Vagina (tissue), 2 donors: ENCODE data around the gene CAMKK2. TPM values are rescaled to one million over a fixed set of nuclear protein-coding genes. Genes with fewer than 3 reads are reported as not detected.

Experiments used
- DNase-seq, 2 donors: peaks; one replicate each; pipeline ENCODE4 v3.0.0-alpha.2; 2017; ENCODE audit errors: extremely low spot score in 2 of 2
- H3K27ac ChIP-seq: fragments of 200-600 bp; sonication (generic); one replicate; pipeline ENCODE4 v1.5.1; 2019
- H3K27me3 ChIP-seq: fragments of 200-600 bp; sonication (generic); one replicate; pipeline ENCODE4 v1.5.1; 2019
- H3K36me3 ChIP-seq, 2 donors: fragments of 200-600 bp; sonication (generic); one replicate each; pipeline ENCODE4 v1.5.1; 2017 to 2019
- H3K4me1 ChIP-seq: fragments of 200-600 bp; sonication (generic); one replicate; pipeline ENCODE4 v1.5.1; 2019
- H3K4me3 ChIP-seq, 2 donors: fragments of 200-600 bp; sonication (generic); 1 replicate in 1 of 2; 2 replicates in 1 of 2; pipeline ENCODE4 v1.5.1; 2016 to 2019
- H3K9me3 ChIP-seq: fragments of 200-600 bp; sonication (generic); one replicate; pipeline ENCODE4 v1.5.1; 2019
- CTCF ChIP-seq, 3 experiments: fragments of 450-650 bp in 2 of 3; fragments of 200-600 bp in 1 of 3; sonication (generic) in 1 of 3; IDR thresholded peaks; one replicate each; pipeline ENCODE4 v1.5.1; 2017 to 2019; ENCODE audit warnings: antibody characterized with exemption in 3 of 3, mild to moderate bottlenecking in 2 of 3, moderate library complexity in 2 of 3
- POLR2A ChIP-seq, 2 donors: fragments of 450-650 bp; IDR thresholded peaks; one replicate each; pipeline ENCODE4 v1.6.1; 2017; ENCODE audit warnings: antibody characterized with exemption in 2 of 2, mild to moderate bottlenecking in 2 of 2, moderate library complexity in 2 of 2
- POLR2AphosphoS5 ChIP-seq, 2 donors: sonication (generic); formaldehyde crosslinking; IDR thresholded peaks; one replicate each; pipeline ENCODE4 v1.9.0; 2017; ENCODE audit warnings: antibody characterized with exemption in 2 of 2, mild to moderate bottlenecking in 2 of 2, low read depth in 1 of 2; ENCODE audit not compliant: insufficient read depth in 1 of 2
- intact Hi-C: fragments of 100-400 bp; cut with DNase I; formaldehyde crosslinking; loops from one replicate; pipeline ENCODE4 v1.15.1; 2023
- total RNA-seq: library from RNA; depleted of rRNA; stranded (reverse); fragments of >200 nt; gene quantifications from one replicate; pipeline ENCODE4 v1.2.3, GENCODE V29; 2016

The CAMKK2 gene
- total RNA-seq, 1 donor from 2014 or later: 32.7 TPM

GRCh38 chr12:121288158-121288845 lies 8.2 kb downstream of the CAMKK2 start:
- Histone ChIP-seq H3K9me3 (no peaks in the 10 kb centered on the region), H3K4me1 (peaks cover 46% of the 10 kb centered on the region), H3K27ac (peak overlapping the region; percentile 70), H3K4me3 (no peak overlapping the region), H3K36me3 (peaks cover 0 to 6% of the 10 kb centered on the region in 2 donors), H3K27me3 (no peaks in the 10 kb centered on the region)
- TF ChIP-seq POLR2AphosphoS5 (IDR thresholded peaks at IDR 0.05; ENCODE audit: insufficient read depth in 1 of 2, low read depth in 1 of 2) (no peak), POLR2A (IDR thresholded peaks at IDR 0.05) (no peak), CTCF (IDR thresholded peaks at IDR 0.05) (no peak)
- no peak for DNase-seq
- intact Hi-C loops: no loop called here

- DNase-seq: no peak
- Histone ChIP-seq H3K4me3 (no peak overlapping the region), H3K36me3 (peaks cover 0 to 6% of the 10 kb centered on the region in 2 donors), H3K27ac (no peak overlapping the region), H3K9me3 (no peaks in the 10 kb centered on the region), H3K4me1 (peaks cover 50% of the 10 kb centered on the region), H3K27me3 (no peaks in the 10 kb centered on the region)
- intact Hi-C loops: no loop called here
- TF ChIP-seq POLR2AphosphoS5 (IDR thresholded peaks at IDR 0.05; ENCODE audit: insufficient read depth in 1 of 2, low read depth in 1 of 2) (no peak), CTCF (IDR thresholded peaks at IDR 0.05) (no peak), POLR2A (IDR thresholded peaks at IDR 0.05) (no peak)
Measured at GRCh38 chr12:121287267-121287954, 9.1 kb downstream of the CAMKK2 start.

- H3K4me3 ChIP-seq: no peak overlapping the region
- intact Hi-C loops: no loop called here
- no peak for DNase-seq
- TF ChIP-seq POLR2A (IDR thresholded peaks at IDR 0.05): no peak
- no peak for TF ChIP-seq CTCF (IDR thresholded peaks at IDR 0.05)
- TF ChIP-seq POLR2AphosphoS5 (IDR thresholded peaks at IDR 0.05; ENCODE audit: insufficient read depth in 1 of 2, low read depth in 1 of 2): no peak
- peaks cover 54% of the 10 kb centered on the region for H3K4me1 ChIP-seq
- H3K36me3 ChIP-seq: no peaks in the 10 kb centered on the region
- peak overlapping the region; percentile 80 for H3K27ac ChIP-seq
- H3K27me3 ChIP-seq: no peaks in the 10 kb centered on the region
- H3K9me3 ChIP-seq: no peaks in the 10 kb centered on the region
Measured at GRCh38 chr12:121285856-121286255, 10.7 kb downstream of the CAMKK2 start.

- H3K9me3 ChIP-seq: no peaks in the 10 kb centered on the region
- no peaks in the 10 kb centered on the region for H3K36me3 ChIP-seq
- TF ChIP-seq POLR2A (IDR thresholded peaks at IDR 0.05): no peak
- no peak for TF ChIP-seq CTCF (IDR thresholded peaks at IDR 0.05)
- no peak for TF ChIP-seq POLR2AphosphoS5 (IDR thresholded peaks at IDR 0.05; ENCODE audit: insufficient read depth in 1 of 2, low read depth in 1 of 2)
- no peak overlapping the region for H3K4me3 ChIP-seq
- H3K4me1 ChIP-seq: peaks cover 50% of the 10 kb centered on the region
- no peaks in the 10 kb centered on the region for H3K27me3 ChIP-seq
- peak overlapping the region; percentile 80 for H3K27ac ChIP-seq
- intact Hi-C loops: no loop called here
- DNase-seq: no peak
Measured at GRCh38 chr12:121284551-121285390, 11.7 kb downstream of the CAMKK2 start.
